Central memory CD4-positive, alpha-beta T cell (primary cell): Measurements from ENCODE around the gene LRRC42.

Experiments used
- DNase-seq: peaks from one replicate; pipeline ENCODE4 v3.0.0; 2022

LRRC42 gene

GRCh38 chr1:53942127-53942957 lies 3.8 kb upstream of the LRRC42 start:
- no peak for DNase-seq

GRCh38 chr1:53943090-53943489 lies 3.1 kb upstream of the LRRC42 start:
- DNase-seq, result no peak

- no peak for DNase-seq
These were observed 2.6 kb upstream of the LRRC42 start for GRCh38 chr1:53943490-53944043.

GRCh38 chr1:53944469-53945182 lies 1.5 kb upstream of the LRRC42 start:
- DNase-seq, result peak; percentile 3

GRCh38 chr1:53945183-53945432 lies 1.0 kb upstream of the LRRC42 start:
- no peak for DNase-seq

- DNase-seq, result peak; percentile 97
These were observed 508 bp upstream of the LRRC42 start, which contains the start of gene IFT25 for GRCh38 chr1:53945433-53946251. IFT25 (minus strand) TSS chr1:53945699; CDS start chr1:53940082, 5,617 bp downstream.

- DNase-seq, result no peak
These were observed 1.2 kb downstream of the LRRC42 start for GRCh38 chr1:53947172-53947907.

GRCh38 chr1:53948291-53948690 lies 2.1 kb downstream of the LRRC42 start:
- DNase-seq, result no peak

GRCh38 chr1:53949023-53949990 lies 3.2 kb downstream of the LRRC42 start:
- DNase-seq, result no peak

- DNase-seq, result no peak
These were observed 5.5 kb downstream of the LRRC42 start for GRCh38 chr1:53951697-53952096.

GRCh38 chr1:53954128-53954527 lies 8.0 kb downstream of the LRRC42 start:
- no peak for DNase-seq

- no peak for DNase-seq
These were observed 10.4 kb downstream of the LRRC42 start for GRCh38 chr1:53956308-53957168.

GRCh38 chr1:53957194-53957818 lies 11.2 kb downstream of the LRRC42 start:
- DNase-seq, result no peak

GRCh38 chr1:53959664-53960250 lies 13.6 kb downstream of the LRRC42 start:
- peak; percentile 46 for DNase-seq

GRCh38 chr1:53962395-53962794 lies 16.2 kb downstream of the LRRC42 start:
- no peak for DNase-seq

- DNase-seq, result no peak
These were observed 17.3 kb downstream of the LRRC42 start for GRCh38 chr1:53963460-53963859.

- no peak for DNase-seq
These were observed 18.0 kb downstream of the LRRC42 start for GRCh38 chr1:53964109-53964508.

- no peak for DNase-seq
These were observed 20.6 kb downstream of the LRRC42 start for GRCh38 chr1:53966794-53967193.

- DNase-seq, result no peak
These were observed 21.4 kb downstream of the LRRC42 start for GRCh38 chr1:53967409-53968124.
